Measurements from ENCODE around the gene LMX1A.
A peak's percentile ranks its signal among the peaks of the same experiment; 100 is the strongest.

Gene LMX1A

DNA sequence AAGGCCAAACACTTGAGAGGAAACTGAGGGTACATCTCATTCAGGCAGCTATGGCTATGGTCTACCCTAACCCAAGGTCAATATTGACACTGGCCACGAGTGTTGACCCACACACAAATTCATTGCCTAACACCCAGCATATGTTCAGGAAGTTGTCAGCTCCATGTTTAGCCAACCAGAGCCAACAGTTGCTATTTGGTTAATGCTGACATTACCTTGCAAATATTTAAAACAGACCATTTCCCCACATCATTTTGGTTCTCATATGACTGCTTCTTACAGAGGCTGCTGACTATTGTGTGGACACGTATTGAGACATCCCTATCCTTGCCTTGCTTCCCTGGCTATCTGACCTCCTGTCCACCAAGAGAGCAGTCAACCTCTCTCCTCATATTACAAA is 97.3 kb downstream of the LMX1A start:
- peaks cover 0 to 23% (median 5%) of the 10 kb centered on the region in 4 donors for H3K4me1 ChIP-seq
- H3K36me3 ChIP-seq: no peaks in the 10 kb centered on the region
- intact Hi-C loops (cut with DNase I; ENCODE audit: low total_unique reads): no loop called here
- TF ChIP-seq, protein P1, sequence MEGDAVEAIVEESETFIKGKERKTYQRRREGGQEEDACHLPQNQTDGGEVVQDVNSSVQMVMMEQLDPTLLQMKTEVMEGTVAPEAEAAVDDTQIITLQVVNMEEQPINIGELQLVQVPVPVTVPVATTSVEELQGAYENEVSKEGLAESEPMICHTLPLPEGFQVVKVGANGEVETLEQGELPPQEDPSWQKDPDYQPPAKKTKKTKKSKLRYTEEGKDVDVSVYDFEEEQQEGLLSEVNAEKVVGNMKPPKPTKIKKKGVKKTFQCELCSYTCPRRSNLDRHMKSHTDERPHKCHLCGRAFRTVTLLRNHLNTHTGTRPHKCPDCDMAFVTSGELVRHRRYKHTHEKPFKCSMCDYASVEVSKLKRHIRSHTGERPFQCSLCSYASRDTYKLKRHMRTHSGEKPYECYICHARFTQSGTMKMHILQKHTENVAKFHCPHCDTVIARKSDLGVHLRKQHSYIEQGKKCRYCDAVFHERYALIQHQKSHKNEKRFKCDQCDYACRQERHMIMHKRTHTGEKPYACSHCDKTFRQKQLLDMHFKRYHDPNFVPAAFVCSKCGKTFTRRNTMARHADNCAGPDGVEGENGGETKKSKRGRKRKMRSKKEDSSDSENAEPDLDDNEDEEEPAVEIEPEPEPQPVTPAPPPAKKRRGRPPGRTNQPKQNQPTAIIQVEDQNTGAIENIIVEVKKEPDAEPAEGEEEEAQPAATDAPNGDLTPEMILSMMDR (IDR thresholded peaks at IDR 0.05): no peak
- H3K27me3 ChIP-seq: peaks cover 0 to 5% of the 10 kb centered on the region in 2 donors
- DNase-seq: no peak
- no peaks in the 10 kb centered on the region for H3K9me3 ChIP-seq
- H3K27ac ChIP-seq: no peak overlapping the region
- H3K4me3 ChIP-seq: no peak overlapping the region

- intact Hi-C loops (cut with DNase I; ENCODE audit: low total_unique reads): no loop called here
- peaks cover 0 to 11% of the 10 kb centered on the region in 2 donors for H3K27me3 ChIP-seq
- no peaks in the 10 kb centered on the region for H3K36me3 ChIP-seq
- peaks cover 0 to 23% (median 5%) of the 10 kb centered on the region in 4 donors for H3K4me1 ChIP-seq
- TF ChIP-seq, protein P1 (IDR thresholded peaks at IDR 0.05): peak; percentile 28 to 41
- peak; percentile 75 to 78 for DNase-seq
- no peak overlapping the region for H3K27ac ChIP-seq
- no peak overlapping the region for H3K4me3 ChIP-seq
- no peaks in the 10 kb centered on the region for H3K9me3 ChIP-seq
Observed at GRCh38 chr1:165257969-165258459, 98.5 kb downstream of the LMX1A start.

DNA sequence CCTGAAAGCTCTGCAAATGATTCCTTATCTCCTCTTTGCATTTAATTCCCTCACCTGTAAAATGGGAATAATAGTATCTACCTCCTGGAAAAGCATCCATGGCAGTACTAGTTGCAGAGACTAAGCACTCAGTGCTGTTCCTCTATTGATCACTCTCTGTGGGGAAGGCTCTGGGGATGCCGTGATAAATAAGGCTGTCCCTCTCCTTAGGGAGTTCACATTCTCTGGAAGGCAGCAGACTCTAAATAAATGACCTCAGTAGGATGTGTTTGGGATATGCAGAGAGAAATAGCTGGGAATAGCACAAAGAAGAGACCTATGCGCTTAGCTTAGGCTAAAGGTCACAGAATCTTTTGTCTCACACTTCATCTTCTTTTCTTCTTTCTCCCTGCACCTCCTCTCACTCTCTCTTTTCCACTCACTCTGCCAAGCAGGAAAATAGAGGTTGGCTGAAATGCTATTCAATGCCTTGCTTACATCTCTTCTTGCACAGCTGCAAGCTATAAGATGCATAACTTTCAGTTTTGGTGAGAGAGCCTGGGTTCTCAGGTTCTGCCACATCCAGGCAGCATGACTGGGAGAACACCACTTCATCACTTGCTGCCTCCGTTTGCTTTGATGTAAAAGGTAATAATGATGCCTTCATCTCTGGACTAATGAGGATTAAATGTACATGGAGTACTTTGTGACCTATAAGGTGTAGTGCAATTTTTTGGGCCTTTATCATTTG is 101.5 kb downstream of the LMX1A start:
- TF ChIP-seq, protein P1 (IDR thresholded peaks at IDR 0.05): no peak
- Histone ChIP-seq H3K4me3 (no peak overlapping the region), H3K4me1 (peaks cover 0 to 23% (median 5%) of the 10 kb centered on the region in 4 donors), H3K9me3 (no peaks in the 10 kb centered on the region), H3K27me3 (peaks cover 0 to 17% of the 10 kb centered on the region in 2 donors), H3K27ac (no peak overlapping the region), H3K36me3 (no peaks in the 10 kb centered on the region)
- intact Hi-C loops (cut with DNase I; ENCODE audit: low total_unique reads): no loop called here
- no peak for DNase-seq

- no peak overlapping the region for H3K27ac ChIP-seq
- intact Hi-C loops (cut with DNase I; ENCODE audit: low total_unique reads): no loop called here
- TF ChIP-seq, protein P1 (IDR thresholded peaks at IDR 0.05): no peak
Observed at GRCh38 chr1:165254376-165254775, 102.1 kb downstream of the LMX1A start.

DNA sequence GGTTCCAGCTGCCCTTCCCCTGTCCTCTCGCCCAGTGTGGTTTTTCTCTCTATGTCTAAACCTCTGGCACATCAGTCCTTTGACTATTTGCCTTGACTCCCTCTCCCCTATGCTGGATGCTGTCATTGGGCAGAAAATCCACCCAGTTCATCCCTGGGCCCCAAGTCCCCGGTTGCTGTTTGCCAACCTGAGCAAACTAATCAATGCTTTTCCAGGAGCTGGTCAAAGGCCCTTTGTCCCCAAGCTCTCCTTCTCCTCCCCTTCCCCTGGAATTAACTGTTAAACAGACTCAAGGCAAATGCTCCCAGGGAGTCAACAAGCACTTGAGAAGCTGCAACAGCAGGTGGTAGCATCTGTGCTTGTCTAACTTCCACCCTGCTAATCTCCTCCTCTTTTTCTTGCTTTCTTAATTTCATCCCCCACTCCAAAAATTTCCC is 102.7 kb downstream of the LMX1A start:
- DNase-seq: no peak
- intact Hi-C loops (cut with DNase I; ENCODE audit: low total_unique reads): no loop called here
- H3K27me3 ChIP-seq: peaks cover 0 to 23% of the 10 kb centered on the region in 2 donors
- peaks cover 0 to 11% (median 4%) of the 10 kb centered on the region in 4 donors for H3K4me1 ChIP-seq
- no peak overlapping the region for H3K27ac ChIP-seq
- H3K4me3 ChIP-seq: no peak overlapping the region
- H3K9me3 ChIP-seq: no peaks in the 10 kb centered on the region
- TF ChIP-seq, protein P1 (IDR thresholded peaks at IDR 0.05): no peak
- no peaks in the 10 kb centered on the region for H3K36me3 ChIP-seq

More at GRCh38 chr1:165254376-165254775, 102.1 kb downstream of the LMX1A start:
- no peaks in the 10 kb centered on the region for H3K9me3 ChIP-seq
- no peak for DNase-seq
- H3K27me3 ChIP-seq: peaks cover 0 to 21% of the 10 kb centered on the region in 2 donors
- peaks cover 0 to 17% (median 5%) of the 10 kb centered on the region in 4 donors for H3K4me1 ChIP-seq
- H3K4me3 ChIP-seq: no peak overlapping the region
- no peaks in the 10 kb centered on the region for H3K36me3 ChIP-seq
